Loucy (cell line): Measurements from ENCODE around the gene RCBTB1.

Source experiments
- CTCF ChIP-seq: fragments of 200-600 bp; sonication (generic); conservative IDR thresholded peaks from 2 replicates; pipeline ENCODE4 v1.5.1; 2014; ENCODE audit warnings: mild to moderate bottlenecking, antibody characterized with exemption, low read length
- EZH2phosphoT487 ChIP-seq: fragments of 200-600 bp; IDR thresholded peaks from 2 replicates; pipeline ENCODE4 v1.6.1; 2018; ENCODE audit warnings: antibody characterized with exemption, mild to moderate bottlenecking, moderate library complexity, borderline replicate concordance

GRCh38 chr13:49608651-49609331 lies 23.4 kb upstream of the RCBTB1 start:
- TF ChIP-seq CTCF (no peak), EZH2phosphoT487 (no peak)
